ENCODE measurements around the gene ZNF236. TPM values are rescaled to one million over a fixed set of nuclear protein-coding genes. Genes with fewer than 3 reads are reported as not detected.
A peak's percentile ranks its signal among the peaks of the same experiment; 100 is the strongest.

Gene ZNF236
- total and polyA plus RNA-seq, 3 experiments from 2014 or later, result 11.1 to 15.9 (median 13.4) TPM

- Histone ChIP-seq H3K27ac (ENCODE audit: low read depth, low read length) (no peak overlapping the region), H3K27me3 (ENCODE audit: insufficient read depth, low read length, poor library complexity, severe bottlenecking) (no peaks in the 10 kb centered on the region), H3K9me3 (ENCODE audit: low read length) (no peaks in the 10 kb centered on the region), H3K4me3 (ENCODE audit: low read length) (no peak overlapping the region), H3K4me1 (ENCODE audit: insufficient read depth, low read length) (no peaks in the 10 kb centered on the region), H3K36me3 (ENCODE audit: insufficient read depth, low read length) (peaks cover 32% of the 10 kb centered on the region)
- Mint-ChIP-seq H3K27me3 (no peaks in the 10 kb centered on the region), H3K27ac (no peak overlapping the region), H3K36me3 (peaks cover 4 to 93% (median 35%) of the 10 kb centered on the region in 3 donors), H3K4me1 (peaks cover 0 to 2% (median 0%) of the 10 kb centered on the region in 3 donors), H3K9me3 (no peaks in the 10 kb centered on the region), H3K4me3 (no peak overlapping the region)
- ChIA-PET POLR2A (no interaction called here), CTCF (no interaction called here)
- DNase-seq, result no peak
These were observed 92.4 kb downstream of the ZNF236 start for GRCh38 chr18:76914796-76915195.

GRCh38 chr18:76915456-76915855, 93.1 kb downstream of the ZNF236 start:
- ChIA-PET CTCF (no interaction called here), POLR2A (no interaction called here)
- no peaks in the 10 kb centered on the region for H3K4me1 ChIP-seq (ENCODE audit: insufficient read depth, low read length)
- no peak overlapping the region for H3K27ac ChIP-seq (ENCODE audit: low read depth, low read length)
- H3K9me3 Mint-ChIP-seq, result peaks cover 0 to under 1% (median 0%) of the 10 kb centered on the region in 5 donors
- H3K4me3 ChIP-seq (ENCODE audit: low read length), result no peak overlapping the region
- H3K27me3 ChIP-seq (ENCODE audit: insufficient read depth, low read length, poor library complexity, severe bottlenecking), result no peaks in the 10 kb centered on the region
- H3K4me3 Mint-ChIP-seq, result no peak overlapping the region
- peaks cover 0 to 2% (median 0%) of the 10 kb centered on the region in 3 donors for H3K4me1 Mint-ChIP-seq
- no peaks in the 10 kb centered on the region for H3K27me3 Mint-ChIP-seq
- H3K9me3 ChIP-seq (ENCODE audit: low read length), result no peaks in the 10 kb centered on the region
- peaks cover 4 to 93% (median 33%) of the 10 kb centered on the region in 3 donors for H3K36me3 Mint-ChIP-seq
- H3K27ac Mint-ChIP-seq, result no peak overlapping the region
- DNase-seq, result no peak
- peaks cover 32% of the 10 kb centered on the region for H3K36me3 ChIP-seq (ENCODE audit: insufficient read depth, low read length)

DNA sequence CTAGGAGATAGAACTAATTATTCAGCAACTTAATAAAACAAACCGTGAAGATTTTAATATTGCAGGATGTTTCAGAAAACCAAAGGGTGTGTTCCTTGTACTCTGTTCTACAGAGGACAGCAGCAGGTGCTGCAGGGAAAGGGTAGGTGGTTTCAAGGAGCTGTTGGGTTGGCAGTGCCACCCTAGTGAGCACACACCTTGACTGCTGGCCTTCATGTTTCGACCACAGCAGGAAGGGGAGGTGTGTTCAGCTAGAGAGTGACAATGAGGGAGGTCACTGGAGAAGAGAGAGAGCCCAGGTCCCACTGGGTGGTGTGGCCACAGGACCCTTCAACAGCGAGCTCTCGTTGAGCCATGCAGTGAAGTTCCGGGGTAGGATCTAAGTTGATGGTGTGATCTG, 98.6 kb downstream of the ZNF236 start:
- peaks cover 9 to 94% (median 51%) of the 10 kb centered on the region in 3 donors for H3K36me3 Mint-ChIP-seq
- no peak overlapping the region for H3K4me3 Mint-ChIP-seq
- POLR2A ChIA-PET, result no interaction called here
- H3K4me3 ChIP-seq (ENCODE audit: low read length), result no peak overlapping the region
- H3K4me1 ChIP-seq (ENCODE audit: insufficient read depth, low read length), result peaks cover 4% of the 10 kb centered on the region
- DNase-seq, result no peak
- peaks cover 19% of the 10 kb centered on the region for H3K36me3 ChIP-seq (ENCODE audit: insufficient read depth, low read length)
- H3K9me3 ChIP-seq (ENCODE audit: low read length), result no peaks in the 10 kb centered on the region
- H3K27ac Mint-ChIP-seq, result peak overlapping the region in 1 of 8 donors; percentile 45
- peaks cover 0 to 1% (median 0%) of the 10 kb centered on the region in 5 donors for H3K9me3 Mint-ChIP-seq
- peaks cover 12 to 16% (median 14%) of the 10 kb centered on the region in 3 donors for H3K4me1 Mint-ChIP-seq
- CTCF ChIA-PET, result no interaction called here
- H3K27me3 Mint-ChIP-seq, result no peaks in the 10 kb centered on the region
- no peaks in the 10 kb centered on the region for H3K27me3 ChIP-seq (ENCODE audit: insufficient read depth, low read length, poor library complexity, severe bottlenecking)
- H3K27ac ChIP-seq (ENCODE audit: low read depth, low read length), result no peak overlapping the region

GRCh38 chr18:76922107-76922506, 99.8 kb downstream of the ZNF236 start:
- Histone ChIP-seq H3K4me3 (ENCODE audit: low read length) (no peak overlapping the region), H3K4me1 (ENCODE audit: insufficient read depth, low read length) (peaks cover 4% of the 10 kb centered on the region), H3K36me3 (ENCODE audit: insufficient read depth, low read length) (peaks cover 27% of the 10 kb centered on the region), H3K9me3 (ENCODE audit: low read length) (no peaks in the 10 kb centered on the region), H3K27me3 (ENCODE audit: insufficient read depth, low read length, poor library complexity, severe bottlenecking) (no peaks in the 10 kb centered on the region), H3K27ac (ENCODE audit: low read depth, low read length) (no peak overlapping the region)
- DNase-seq, result peak in 3 of 5 donors; percentile 9 to 35 (median 17)
- no peak overlapping the region for H3K4me3 Mint-ChIP-seq
- ChIA-PET CTCF (interaction anchor here (0.6 to 0.9 kb wide), 2 partner anchors 10 to 75 kb away, joined by 3 read pairs; no protein-coding TSS in a partner anchor), POLR2A (interaction anchor here (0.7 kb wide), 1 partner anchor 106 kb away, joined by 5 read pairs; no protein-coding TSS in a partner anchor)
- no peaks in the 10 kb centered on the region for H3K27me3 Mint-ChIP-seq
- H3K9me3 Mint-ChIP-seq, result peaks cover 0 to 1% (median 0%) of the 10 kb centered on the region in 5 donors
- peaks cover 12 to 16% (median 14%) of the 10 kb centered on the region in 3 donors for H3K4me1 Mint-ChIP-seq
- peaks cover 11 to 94% (median 54%) of the 10 kb centered on the region in 3 donors for H3K36me3 Mint-ChIP-seq
- peak overlapping the region in 4 of 8 donors; percentile 12 to 80 (median 34) for H3K27ac Mint-ChIP-seq

GRCh38 chr18:76923485-76924085, 101.2 kb downstream of the ZNF236 start:
- CTCF ChIA-PET, result no interaction called here
- Mint-ChIP-seq H3K9me3 (peaks cover 0 to 1% (median 0%) of the 10 kb centered on the region in 5 donors), H3K27me3 (no peaks in the 10 kb centered on the region)

DNA sequence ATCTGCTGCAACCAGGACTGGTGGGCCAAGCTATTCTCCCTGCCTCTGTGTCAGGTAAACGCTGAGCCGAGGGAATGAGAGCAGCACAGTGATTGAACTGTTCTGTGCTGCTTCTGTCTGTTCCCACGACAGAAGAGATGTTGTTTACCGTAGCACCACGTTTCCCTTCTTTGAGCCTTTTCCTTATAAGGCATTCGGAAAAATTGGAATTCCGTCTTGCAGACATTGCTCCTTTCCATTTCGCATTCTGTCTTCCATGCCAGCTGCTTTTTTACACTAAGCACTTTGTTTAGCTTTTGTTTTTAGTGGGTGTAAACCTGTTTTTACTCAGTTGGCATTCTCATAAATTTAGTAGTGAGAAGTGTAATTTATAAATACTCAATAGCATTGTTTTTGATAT, 103.1 kb downstream of the ZNF236 start:
- DNase-seq, result no peak
- Mint-ChIP-seq H3K27me3 (no peaks in the 10 kb centered on the region), H3K27ac (no peak overlapping the region), H3K36me3 (peaks cover 17 to 94% (median 62%) of the 10 kb centered on the region in 3 donors), H3K4me1 (peaks cover 12 to 14% (median 14%) of the 10 kb centered on the region in 3 donors), H3K4me3 (no peak overlapping the region), H3K9me3 (peaks cover 0 to under 1% (median 0%) of the 10 kb centered on the region in 5 donors)
- H3K4me1 ChIP-seq (ENCODE audit: insufficient read depth, low read length), result peaks cover 4% of the 10 kb centered on the region
- H3K9me3 ChIP-seq (ENCODE audit: low read length), result no peaks in the 10 kb centered on the region
- ChIA-PET CTCF (no interaction called here), POLR2A (no interaction called here)
- no peaks in the 10 kb centered on the region for H3K27me3 ChIP-seq (ENCODE audit: insufficient read depth, low read length, poor library complexity, severe bottlenecking)
- H3K4me3 ChIP-seq (ENCODE audit: low read length), result no peak overlapping the region
- H3K27ac ChIP-seq (ENCODE audit: low read depth, low read length), result no peak overlapping the region
- H3K36me3 ChIP-seq (ENCODE audit: insufficient read depth, low read length), result peaks cover 34% of the 10 kb centered on the region

More at GRCh38 chr18:76923485-76924085, 101.2 kb downstream of the ZNF236 start:
- no peaks in the 10 kb centered on the region for H3K27me3 ChIP-seq (ENCODE audit: insufficient read depth, low read length, poor library complexity, severe bottlenecking)
- H3K27ac ChIP-seq (ENCODE audit: low read depth, low read length), result no peak overlapping the region
- H3K36me3 ChIP-seq (ENCODE audit: insufficient read depth, low read length), result peaks cover 30% of the 10 kb centered on the region
- no peak overlapping the region for H3K4me3 ChIP-seq (ENCODE audit: low read length)
- no peaks in the 10 kb centered on the region for H3K9me3 ChIP-seq (ENCODE audit: low read length)
- Mint-ChIP-seq H3K27ac (no peak overlapping the region), H3K36me3 (peaks cover 11 to 96% (median 58%) of the 10 kb centered on the region in 3 donors), H3K4me1 (peaks cover 12 to 16% (median 14%) of the 10 kb centered on the region in 3 donors), H3K4me3 (no peak overlapping the region)
- POLR2A ChIA-PET, result no interaction called here
- DNase-seq, result no peak
- peaks cover 4% of the 10 kb centered on the region for H3K4me1 ChIP-seq (ENCODE audit: insufficient read depth, low read length)

- Mint-ChIP-seq H3K36me3 (peaks cover 17 to 93% (median 53%) of the 10 kb centered on the region in 3 donors), H3K27ac (peak overlapping the region in 1 of 8 donors; percentile 29), H3K4me3 (no peak overlapping the region), H3K27me3 (no peaks in the 10 kb centered on the region), H3K9me3 (no peaks in the 10 kb centered on the region), H3K4me1 (peaks cover 0 to 1% (median under 1%) of the 10 kb centered on the region in 3 donors)
- Histone ChIP-seq H3K4me1 (ENCODE audit: insufficient read depth, low read length) (no peaks in the 10 kb centered on the region), H3K9me3 (ENCODE audit: low read length) (no peaks in the 10 kb centered on the region), H3K27me3 (ENCODE audit: insufficient read depth, low read length, poor library complexity, severe bottlenecking) (no peaks in the 10 kb centered on the region), H3K36me3 (ENCODE audit: insufficient read depth, low read length) (peaks cover 37% of the 10 kb centered on the region), H3K27ac (ENCODE audit: low read depth, low read length) (no peak overlapping the region), H3K4me3 (ENCODE audit: low read length) (no peak overlapping the region)
- CTCF ChIA-PET, result no interaction called here
- POLR2A ChIA-PET, result no interaction called here
- DNase-seq, result no peak
These were observed 104.9 kb downstream of the ZNF236 start for GRCh38 chr18:76927223-76927725.

DNA sequence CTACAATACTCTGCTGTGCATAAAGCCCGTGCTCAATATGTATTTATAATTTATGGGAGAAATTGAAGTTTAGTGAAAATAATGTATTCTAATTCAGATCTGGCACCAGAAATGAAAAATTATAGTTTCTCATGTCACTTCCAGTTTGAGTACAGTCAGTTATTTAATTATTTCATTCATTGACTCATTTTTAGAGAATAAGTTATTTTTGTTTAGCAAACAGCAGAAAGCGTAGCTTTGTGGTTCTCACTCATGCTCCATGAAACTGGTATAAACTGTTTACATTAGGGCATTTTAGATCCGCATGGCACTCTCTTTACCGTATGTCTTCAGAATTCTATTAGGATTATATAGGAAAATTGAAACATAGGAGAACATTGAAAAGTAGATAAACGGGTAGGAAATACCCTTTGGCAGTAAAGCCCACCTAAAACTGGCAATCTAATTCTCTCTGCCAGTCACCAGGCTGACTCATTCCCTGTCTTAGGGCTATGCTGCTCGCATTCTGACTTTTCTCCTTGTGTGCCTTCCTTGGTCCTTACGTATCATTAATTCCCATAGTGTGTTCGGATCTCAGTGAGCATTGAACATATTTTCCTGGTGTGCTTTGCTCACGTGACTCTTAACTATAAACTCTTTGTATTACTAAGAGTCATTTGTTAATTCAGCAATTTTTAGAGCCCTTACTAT, 106.0 kb downstream of the ZNF236 start:
- H3K27me3 Mint-ChIP-seq, result no peaks in the 10 kb centered on the region
- H3K36me3 Mint-ChIP-seq, result peaks cover 19 to 92% (median 56%) of the 10 kb centered on the region in 3 donors
- DNase-seq, result no peak
- Histone ChIP-seq H3K4me3 (ENCODE audit: low read length) (no peak overlapping the region), H3K9me3 (ENCODE audit: low read length) (no peaks in the 10 kb centered on the region), H3K36me3 (ENCODE audit: insufficient read depth, low read length) (peaks cover 37% of the 10 kb centered on the region), H3K27ac (ENCODE audit: low read depth, low read length) (no peak overlapping the region), H3K4me1 (ENCODE audit: insufficient read depth, low read length) (no peaks in the 10 kb centered on the region), H3K27me3 (ENCODE audit: insufficient read depth, low read length, poor library complexity, severe bottlenecking) (no peaks in the 10 kb centered on the region)
- H3K4me3 Mint-ChIP-seq, result no peak overlapping the region
- H3K9me3 Mint-ChIP-seq, result no peaks in the 10 kb centered on the region
- POLR2A ChIA-PET, result no interaction called here
- CTCF ChIA-PET, result no interaction called here
- no peak overlapping the region for H3K27ac Mint-ChIP-seq
- no peaks in the 10 kb centered on the region for H3K4me1 Mint-ChIP-seq
